Measurements from ENCODE around the gene PGLYRP3. TPM values are rescaled to one million over a fixed set of nuclear protein-coding genes. Genes with fewer than 3 reads are reported as not detected.

The PGLYRP3 gene
- total RNA-seq, 1 donor from 2014 or later, result not detected

GRCh38 chr1:153359241-153359640, 46.5 kb upstream of the PGLYRP3 start:
- Mint-ChIP-seq H3K4me1 (no peaks in the 10 kb centered on the region), H3K27ac (ENCODE audit: unreplicated experiment) (no peak overlapping the region), H3K9me3 (no peaks in the 10 kb centered on the region), H3K36me3 (ENCODE audit: low read depth) (no peaks in the 10 kb centered on the region), H3K4me3 (no peak overlapping the region), H3K27me3 (ENCODE audit: low read depth) (peaks cover 25% of the 10 kb centered on the region)
- no peak for DNase-seq (ENCODE audit: low read depth, low spot score)
- no peak for TF ChIP-seq CTCF (conservative IDR thresholded peaks at IDR 0.05)

- H3K27me3 Mint-ChIP-seq (ENCODE audit: low read depth), result peaks cover 23% of the 10 kb centered on the region
- H3K27ac Mint-ChIP-seq (ENCODE audit: unreplicated experiment), result no peak overlapping the region
- no peak for DNase-seq (ENCODE audit: low read depth, low spot score)
- TF ChIP-seq CTCF (conservative IDR thresholded peaks at IDR 0.05), result no peak
- H3K4me1 Mint-ChIP-seq, result no peaks in the 10 kb centered on the region
- H3K9me3 Mint-ChIP-seq, result no peaks in the 10 kb centered on the region
- no peaks in the 10 kb centered on the region for H3K36me3 Mint-ChIP-seq (ENCODE audit: low read depth)
- H3K4me3 Mint-ChIP-seq, result no peak overlapping the region
Observed at GRCh38 chr1:153358691-153358975, 45.9 kb upstream of the PGLYRP3 start.

- Mint-ChIP-seq H3K4me1 (no peaks in the 10 kb centered on the region), H3K9me3 (no peaks in the 10 kb centered on the region), H3K27me3 (ENCODE audit: low read depth) (peaks cover 21% of the 10 kb centered on the region), H3K4me3 (no peak within 1 kb of the TSS), H3K36me3 (ENCODE audit: low read depth) (no peaks in the 10 kb centered on the region), H3K27ac (ENCODE audit: unreplicated experiment) (no peak within 1 kb of the TSS)
- TF ChIP-seq CTCF (conservative IDR thresholded peaks at IDR 0.05), result no peak
- DNase-seq (ENCODE audit: low read depth, low spot score), result no peak
Observed at GRCh38 chr1:153357853-153358690, 45.3 kb upstream of the PGLYRP3 start, which contains the start of gene S100A9. Gene S100A9 (plus strand): TSS chr1:153357854. CDS start chr1:153358284, 430 bp downstream.

GRCh38 chr1:153357076-153357852, 44.5 kb upstream of the PGLYRP3 start:
- no peak for DNase-seq (ENCODE audit: low read depth, low spot score)
- Mint-ChIP-seq H3K27ac (ENCODE audit: unreplicated experiment) (no peak overlapping the region), H3K4me3 (no peak overlapping the region), H3K36me3 (ENCODE audit: low read depth) (no peaks in the 10 kb centered on the region), H3K9me3 (no peaks in the 10 kb centered on the region), H3K4me1 (no peaks in the 10 kb centered on the region), H3K27me3 (ENCODE audit: low read depth) (peaks cover 13% of the 10 kb centered on the region)
- no peak for TF ChIP-seq CTCF (conservative IDR thresholded peaks at IDR 0.05)

- H3K4me1 Mint-ChIP-seq, result no peaks in the 10 kb centered on the region
- peaks cover 17% of the 10 kb centered on the region for H3K27me3 Mint-ChIP-seq (ENCODE audit: low read depth)
- no peak for DNase-seq (ENCODE audit: low read depth, low spot score)
- H3K4me3 Mint-ChIP-seq, result no peak overlapping the region
- no peak overlapping the region for H3K27ac Mint-ChIP-seq (ENCODE audit: unreplicated experiment)
- no peak for TF ChIP-seq CTCF (conservative IDR thresholded peaks at IDR 0.05)
- H3K36me3 Mint-ChIP-seq (ENCODE audit: low read depth), result no peaks in the 10 kb centered on the region
- no peaks in the 10 kb centered on the region for H3K9me3 Mint-ChIP-seq
Observed at GRCh38 chr1:153356392-153357075, 43.8 kb upstream of the PGLYRP3 start.
